Mesangial cell (primary cell): Measurements from ENCODE around the gene PPP4R3B. TPM values are rescaled to one million over a fixed set of nuclear protein-coding genes. Genes with fewer than 3 reads are reported as not detected.

Experiments used
- total RNA-seq: library from RNA; depleted of rRNA; stranded (reverse); fragments of >200 nt; gene quantifications from 2 replicates; pipeline ENCODE4 v1.2.3, GENCODE V29; 2015

PPP4R3B gene
- 16.6 and 20.4 TPM in 2 replicates for total RNA-seq

GRCh38 chr2:55617175-55618024 is at the start of gene PPP4R3B:
TSS of gene PPP4R3B (minus strand) at chr2:55617622. CDS start at chr2:55617285, 337 bp downstream.

Other genes starting within 250 kb of the PPP4R3B start
- gene CCDC88A, start 197.8 kb downstream of the PPP4R3B start, total RNA-seq: 21.0 and 37.0 TPM in 2 replicates
- gene CFAP36, start 97.9 kb downstream of the PPP4R3B start, total RNA-seq: 5.5 and 9.6 TPM in 2 replicates
- 9.5 and 17.3 TPM in 2 replicates for gene PNPT1, start 76.2 kb upstream of the PPP4R3B start, total RNA-seq